ENCODE data around the gene PPIL4. TPM values are rescaled to one million over a fixed set of nuclear protein-coding genes. Genes with fewer than 3 reads are reported as not detected.

Gene PPIL4
- total and polyA plus RNA-seq, 10 of the 15 experiments (the other 5 are each of a cell fraction or from before 2014, with no cell fraction given): 8.0 to 28.4 (median 24.3) TPM

- no peak for TF ChIP-seq ZBTB11 (CRISPR knock-in tag; IDR thresholded peaks at IDR 0.05)
Observed at GRCh38 chr6:149503872-149504271, 42.0 kb downstream of the PPIL4 start (continued).

- in situ Hi-C loops (cut with MboI): no loop called here
- DNase-seq (ENCODE audit: low read depth, low spot score) (no peak), ATAC-seq (no peak), FAIRE-seq (peak; percentile 27)
- H3K27ac ChIP-seq (ENCODE audit: control insufficient read depth, insufficient read depth): no peak overlapping the region
- no peaks in the 10 kb centered on the region for H4K20me1 ChIP-seq (ENCODE audit: control insufficient read depth, insufficient read depth)
- no TSS peak for BruUV-seq (replicated peaks)
- H3K27me3 ChIP-seq (replicated peaks in 1 of 2; ENCODE audit: control insufficient read depth in 2 of 2, insufficient read depth in 2 of 2, low read length in 1 of 2): no peaks in the 10 kb centered on the region
- WGBS (ENCODE audit: insufficient coverage, insufficient replicate concordance, low lambda C conversion rate, missing lambda C conversion rate): 96% methylated on average over 2 of the region's 2 CpGs
- H3K4me1 ChIP-seq (ENCODE audit: control insufficient read depth, insufficient read depth, low read length): no peaks in the 10 kb centered on the region
- H3K79me2 ChIP-seq (ENCODE audit: control insufficient read depth, insufficient read depth, low read length): no peaks in the 10 kb centered on the region; the same call in 1 of the 2 replicates
- ChIA-PET SMC1A (ENCODE audit: uncharacterized antibody, unreplicated experiment) (interaction anchor here (0.9 to 7.6 kb wide), 10 partner anchors 8 to 475 kb away, joined by 3 to 61 read pairs (median 4); no protein-coding TSS in a partner anchor), POLR2A (interaction anchor here (0.5 to 1.4 kb wide), 4 partner anchors 10 to 157 kb away, joined by 3 to 6 read pairs (median 4); no protein-coding TSS in a partner anchor), RAD21 (ENCODE audit: unreplicated experiment) (interaction anchor here (0.6 to 2.0 kb wide), 9 partner anchors 13 to 475 kb away, joined by 3 to 7 read pairs (median 4); partner anchors contain the start of gene ZC3H12D), CTCF (interaction anchor here (1.2 to 2.5 kb wide), 8 partner anchors 8 to 29 kb away, joined by 3 to 11 read pairs (median 6); no protein-coding TSS in a partner anchor)
- H3K36me3 ChIP-seq (ENCODE audit: control insufficient read depth in 2 of 2, insufficient read depth in 2 of 2, low read length in 1 of 2): peaks cover 0 to 4% of the 10 kb centered on the region in 2 experiments; a peak in 2 of 4 replicates
- no peaks in the 10 kb centered on the region for H3K9me3 ChIP-seq (replicated peaks; ENCODE audit: control insufficient read depth, insufficient read depth, low read length)
- H3K4me2 ChIP-seq (ENCODE audit: control insufficient read depth, insufficient read depth): no peak overlapping the region
- H2AFZ ChIP-seq (ENCODE audit: control insufficient read depth, low read depth, low read length): no peak overlapping the region
- intact Hi-C loops (cut with micrococcal nuclease; ENCODE audit: unreplicated experiment): no loop called here
- TF ChIP-seq FOXM1 (IDR thresholded peaks at IDR 0.05; ENCODE audit: low read depth, low read length) (no peak), TCF12 (IDR thresholded peaks at IDR 0.05; ENCODE audit: low read depth, low read length) (no peak), TCF7 (IDR thresholded peaks at IDR 0.05; ENCODE audit: borderline replicate concordance) (no peak), HCFC1 (IDR thresholded peaks at IDR 0.05; ENCODE audit: low read length) (no peak), KAT2A (conservative IDR thresholded peaks at IDR 0.05; ENCODE audit: control insufficient read depth, low read depth, low read length) (no peak), CBX5 (IDR thresholded peaks at IDR 0.05; ENCODE audit: low read depth) (no peak), RBBP5 (conservative IDR thresholded peaks at IDR 0.05) (no peak), PAX8 (IDR thresholded peaks at IDR 0.05) (no peak), CREM (IDR thresholded peaks at IDR 0.05; ENCODE audit: low read depth) (no peak), KDM1A (IDR thresholded peaks at IDR 0.05; ENCODE audit: borderline replicate concordance) (no peak)
- no peak overlapping the region for H3K4me3 ChIP-seq
- H3K9ac ChIP-seq (ENCODE audit: control insufficient read depth, insufficient read depth, low read length): no peak overlapping the region
Observed at GRCh38 chr6:149503276-149503675, 42.6 kb downstream of the PPIL4 start.
